HepG2 (cell line): ENCODE measurements around the gene NUDT9. TPM values are rescaled to one million over a fixed set of nuclear protein-coding genes. Genes with fewer than 3 reads are reported as not detected.

Experiments used
- ARID5B ChIP-seq: IDR thresholded peaks from 2 replicates; pipeline ENCODE4 v1.4.0; 2020; ENCODE audit warnings: mild to moderate bottlenecking, missing genetic modification reagents
- ATF3 ChIP-seq: sonication (generic); formaldehyde crosslinking; IDR thresholded peaks from 2 replicates; pipeline ENCODE4 v1.4.0; 2020; ENCODE audit warnings: missing genetic modification reagents
- CEBPZ ChIP-seq: IDR thresholded peaks from 2 replicates; pipeline ENCODE4 v1.6.1; 2012; ENCODE audit warnings: low read length, improper control_type of control experiment
- CENPBD1 ChIP-seq: sonication (generic); formaldehyde crosslinking; IDR thresholded peaks from 2 replicates; pipeline ENCODE4 v1.8.0; 2022; ENCODE audit warnings: missing genetic modification reagents, low read depth, mild to moderate bottlenecking, borderline replicate concordance
- MLXIP ChIP-seq: sonication (generic); formaldehyde crosslinking; IDR thresholded peaks from 2 replicates; pipeline ENCODE4 v1.9.0; 2021; ENCODE audit warnings: missing genetic modification reagents, borderline replicate concordance
- POLR2AphosphoS5 ChIP-seq: IDR thresholded peaks from 2 replicates; pipeline ENCODE4 v1.6.1; 2012; ENCODE audit warnings: low read depth, low read length
- YY1 ChIP-seq: IDR thresholded peaks from 2 replicates; pipeline ENCODE4 v1.6.1; 2011; ENCODE audit warnings: low read length, low read depth, moderate library complexity, mild to moderate bottlenecking; ENCODE audit not compliant: insufficient read depth, insufficient replicate concordance
- ZFY ChIP-seq: sonication (generic); formaldehyde crosslinking; IDR thresholded peaks from 2 replicates; pipeline ENCODE4 v1.4.0; 2020; ENCODE audit warnings: missing genetic modification reagents
- ZNF552 ChIP-seq: sonication (generic); formaldehyde crosslinking; IDR thresholded peaks from 2 replicates; pipeline ENCODE4 v1.9.0; 2022; ENCODE audit warnings: missing genetic modification reagents, mild to moderate bottlenecking, borderline replicate concordance
- ZNF567 ChIP-seq: sonication (generic); formaldehyde crosslinking; IDR thresholded peaks from 2 replicates; pipeline ENCODE4 v1.8.1; 2023; ENCODE audit warnings: mild to moderate bottlenecking, missing genetic modification reagents, borderline replicate concordance
- ZNF704 ChIP-seq: sonication (generic); formaldehyde crosslinking; IDR thresholded peaks from 2 replicates; pipeline ENCODE4 v1.8.1; 2023; ENCODE audit warnings: mild to moderate bottlenecking, inconsistent platforms, moderate library complexity, missing genetic modification reagents, borderline replicate concordance
- polyA plus RNA-seq, 8 experiments: library from polyadenylated mRNA; depleted of rRNA in 3 of 8; stranded (reverse) in 7 of 8; unstranded in 1 of 8; fragments of >200 nt; fragmentation: Illumina TruSeq in 4 of 8; extraction: Trizol in 4 of 8; gene quantifications; 2 replicates each; pipeline versions ENCODE4 v1.2.1 to v1.2.3, GENCODE V29; 2011 to 2016; ENCODE audit warnings: low read depth in 4 of 8, missing spikeins in 1 of 8, mixed read lengths in 1 of 8; ENCODE audit not compliant: insufficient read depth in 1 of 8
- total RNA-seq, 5 experiments: library from RNA; depleted of rRNA; stranded (reverse); fragments of >200 nt; fragmentation: Illumina TruSeq; extraction: Trizol; gene quantifications; 2 replicates each; pipeline ENCODE4 v1.2.3, GENCODE V29; 2016; ENCODE audit warnings: low read depth in 1 of 5

NUDT9 gene
- total and polyA plus RNA-seq, 2 of the 13 experiments (the other 11 are each of a cell fraction or from before 2014, with no cell fraction given), result 10.4 to 12.3 TPM

- TF ChIP-seq ZNF704 (CRISPR knock-in tag), result no peak
- no peak for TF ChIP-seq ZNF567 (CRISPR knock-in tag)
- TF ChIP-seq ZFY (CRISPR knock-in tag), result peak; percentile 67
- no peak for TF ChIP-seq CEBPZ
- peak; percentile 83 for TF ChIP-seq POLR2AphosphoS5
- TF ChIP-seq ARID5B, result peak; percentile 94
- 0 out of 2 replicates have a peak, but pooled peaks have one; percentile 81 for TF ChIP-seq CENPBD1 (CRISPR knock-in tag)
- TF ChIP-seq YY1, result peak; percentile 48
- 0 out of 2 replicates have a peak, but pooled peaks have one; percentile 51 for TF ChIP-seq ZNF552 (CRISPR knock-in tag)
- no peak for TF ChIP-seq ATF3 (CRISPR knock-in tag)
- TF ChIP-seq MLXIP (CRISPR knock-in tag), result 0 out of 2 replicates have a peak, but pooled peaks have one; percentile 17
These were observed 31.3 kb upstream of the NUDT9 start, which contains the start of gene HSD17B11 (continued) for GRCh38 chr4:87390891-87391575.
